ENCODE measurements around the gene CRYGD. TPM values are rescaled to one million over a fixed set of nuclear protein-coding genes. Genes with fewer than 3 reads are reported as not detected.
"Not testable (repeated sequence)": the region's sequence is repeated elsewhere in the genome, so short reads cannot be mapped to it uniquely, and the experiment has no call there.

The CRYGD gene
- polyA plus RNA-seq (2014; cell fraction: cytosol; rRNA removed) = not detected in 2 replicates
- not detected in 2 replicates for polyA plus RNA-seq (2014; cell fraction: nucleus; rRNA removed)

DNA sequence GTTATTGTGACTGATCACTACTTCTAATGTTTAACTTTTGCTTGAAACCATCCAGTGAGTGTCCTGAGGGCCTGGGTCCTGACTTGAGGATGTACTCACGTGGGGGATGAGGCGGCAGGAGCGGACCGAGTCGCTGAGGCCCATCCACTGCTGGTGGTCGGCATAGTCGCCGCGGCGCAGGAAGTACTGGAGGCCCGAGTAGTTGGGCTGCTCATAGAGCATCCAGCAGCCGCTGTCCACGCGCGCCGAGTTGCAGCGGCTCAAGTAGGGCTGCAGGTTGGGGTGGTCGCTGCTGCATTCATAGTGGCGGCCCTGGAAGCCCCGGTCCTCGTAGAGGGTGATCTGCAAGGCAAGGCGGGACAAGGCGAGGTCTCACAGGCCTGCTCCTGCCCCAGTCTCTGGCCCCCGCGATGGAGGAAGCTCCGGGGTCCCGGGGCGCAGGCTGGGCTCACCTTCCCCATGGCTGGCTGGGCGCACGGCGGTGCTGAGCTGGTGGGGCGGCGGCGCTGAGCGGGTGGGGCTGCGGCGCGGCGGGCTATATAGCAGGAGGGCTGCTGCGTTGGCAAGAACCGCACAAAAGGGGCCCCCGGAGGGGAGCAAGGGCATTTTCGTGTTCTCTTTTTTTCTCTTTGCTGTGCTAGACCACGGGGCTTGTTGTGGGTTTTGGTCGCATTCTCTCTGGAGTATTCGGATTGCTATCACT lies at the start of gene CRYGD:
Gene CRYGD (minus strand): TSS at position 512 of the 703 bp plus-strand sequence. CDS start 51 bp downstream, at position 461.
- not testable (repeated sequence) for DNase-seq (ENCODE audit: low spot score)

DNA sequence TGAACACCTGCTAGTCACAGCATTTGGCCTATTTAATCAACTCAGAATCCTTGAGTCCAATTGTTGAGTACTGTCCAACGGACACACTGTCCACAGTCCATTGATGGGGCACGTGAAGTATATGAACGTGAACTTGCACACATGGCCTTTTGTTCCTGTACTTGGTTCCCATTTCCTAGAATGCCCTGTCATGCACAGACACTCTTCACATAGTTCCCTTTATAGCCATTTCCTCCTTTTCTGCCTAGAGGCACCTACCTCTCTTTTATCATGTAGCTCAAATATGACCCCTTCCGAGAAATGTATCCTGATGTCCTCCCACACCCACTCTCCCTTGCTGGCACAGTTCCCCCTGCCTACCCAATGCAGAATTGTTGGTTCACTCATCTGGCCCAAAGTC lies 47.8 kb upstream of the CRYGD start:
- no peak for DNase-seq (ENCODE audit: low spot score)

GRCh38 chr2:208164951-208165755 lies 40.8 kb upstream of the CRYGD start:
- no peak for DNase-seq (ENCODE audit: low spot score)

DNA sequence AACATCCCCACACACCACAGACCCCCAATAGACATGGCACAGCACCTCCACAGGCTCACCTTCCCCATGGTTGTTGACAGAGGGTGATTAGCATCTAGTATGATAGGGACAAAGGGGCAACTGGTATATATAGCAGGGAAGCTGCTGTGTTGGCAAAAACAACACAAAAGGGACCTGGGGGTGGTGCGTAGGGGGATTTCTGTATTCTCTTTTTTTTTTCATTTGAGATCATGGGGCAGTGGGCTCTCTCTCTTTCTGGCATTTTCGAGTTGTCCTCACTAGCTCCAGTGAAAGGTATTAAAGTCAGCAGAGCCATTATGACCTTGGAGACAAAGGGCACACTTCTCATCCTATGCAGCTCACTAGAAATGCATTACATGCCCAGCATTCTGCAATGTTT lies 39.2 kb upstream of the CRYGD start, which contains the start of gene CRYGA:
Gene CRYGA (minus strand): TSS at position 101 of the 400 bp plus-strand sequence. CDS start 33 bp downstream, at position 68.
- no peak for DNase-seq (ENCODE audit: low spot score)

- DNase-seq (ENCODE audit: low spot score) = no peak
Observed at GRCh38 chr2:208156439-208156838, 32.1 kb upstream of the CRYGD start.

DNA sequence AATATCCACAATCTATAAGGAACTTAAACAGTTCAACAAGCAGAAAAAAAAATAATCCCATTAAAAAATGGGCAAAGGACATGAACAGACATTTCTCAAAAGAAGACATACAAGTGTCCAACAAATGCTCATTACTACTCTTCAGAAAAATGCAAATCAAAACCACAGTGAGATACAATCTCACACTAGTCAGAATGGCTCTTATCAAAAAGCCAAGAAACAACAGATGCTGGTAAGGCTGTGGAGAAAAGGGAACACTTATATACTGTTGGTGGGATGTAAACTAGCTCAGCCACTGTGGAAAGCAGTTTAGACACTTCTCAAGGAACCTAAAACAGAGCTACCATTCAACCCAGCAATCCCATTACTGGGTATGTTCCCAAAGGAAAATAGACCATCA lies 28.8 kb upstream of the CRYGD start:
- DNase-seq (ENCODE audit: low spot score) = no peak

DNA sequence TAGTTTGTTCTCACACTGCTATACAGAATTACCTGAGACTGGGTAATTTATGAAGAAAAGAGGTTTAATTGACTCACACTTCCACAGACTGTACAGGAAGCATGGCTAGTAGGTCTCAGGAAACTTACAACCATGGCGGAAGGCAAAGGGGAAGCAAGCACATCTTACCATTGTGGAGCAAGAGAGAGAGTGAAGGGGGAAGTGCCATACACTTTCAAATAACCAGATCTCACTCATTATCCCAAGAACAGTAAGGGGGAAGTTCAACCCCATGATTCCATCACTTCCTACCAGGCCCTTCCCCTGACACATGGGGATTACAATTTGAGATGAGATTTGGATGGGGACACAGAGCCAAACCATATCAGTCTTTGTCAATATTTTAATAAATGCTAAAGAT lies 26.6 kb upstream of the CRYGD start:
- DNase-seq (ENCODE audit: low spot score) = no peak

- DNase-seq (ENCODE audit: low spot score) = no peak
Observed at GRCh38 chr2:208150094-208150493, 25.8 kb upstream of the CRYGD start.

DNA sequence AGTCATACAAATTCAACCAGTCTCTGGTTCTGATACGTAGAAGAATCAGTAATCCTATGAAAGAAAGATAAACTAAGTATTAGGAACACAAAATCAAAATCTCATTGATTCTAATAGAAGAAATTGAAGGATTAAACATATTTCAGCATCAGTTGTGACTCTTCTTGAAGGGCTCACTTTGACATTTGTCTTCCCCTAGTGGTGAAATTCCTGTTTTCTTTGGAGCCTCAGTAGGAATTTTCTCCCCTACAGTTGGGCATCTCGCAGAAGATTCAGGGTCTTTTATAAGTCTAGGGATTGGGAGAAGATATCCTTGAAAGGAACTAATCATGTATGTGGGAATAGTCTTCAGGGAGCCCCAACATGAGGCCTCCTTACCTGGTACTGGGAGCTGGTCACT lies 24.5 kb upstream of the CRYGD start:
- no peak for DNase-seq (ENCODE audit: low spot score)

DNA sequence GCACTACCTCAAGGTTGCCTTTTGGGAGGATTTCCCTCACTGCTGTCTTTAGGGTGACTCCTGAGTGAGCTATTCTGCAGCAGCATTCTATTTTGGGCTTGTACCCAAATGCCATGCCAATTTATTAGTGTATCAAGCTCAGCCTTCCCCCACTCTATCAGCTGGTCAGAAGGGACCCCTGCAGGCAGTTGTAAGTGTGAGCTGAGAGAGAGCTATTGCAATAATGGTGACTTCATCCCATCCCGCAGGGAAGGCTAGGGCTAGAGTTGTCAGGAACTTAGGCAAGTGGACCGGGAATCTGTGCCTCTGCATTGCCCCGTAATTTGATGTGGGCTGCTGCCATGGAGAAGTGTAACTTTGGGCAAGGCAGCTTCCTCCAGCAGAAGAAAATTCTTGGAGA lies 23.4 kb upstream of the CRYGD start:
- no peak for DNase-seq (ENCODE audit: low spot score)

DNA sequence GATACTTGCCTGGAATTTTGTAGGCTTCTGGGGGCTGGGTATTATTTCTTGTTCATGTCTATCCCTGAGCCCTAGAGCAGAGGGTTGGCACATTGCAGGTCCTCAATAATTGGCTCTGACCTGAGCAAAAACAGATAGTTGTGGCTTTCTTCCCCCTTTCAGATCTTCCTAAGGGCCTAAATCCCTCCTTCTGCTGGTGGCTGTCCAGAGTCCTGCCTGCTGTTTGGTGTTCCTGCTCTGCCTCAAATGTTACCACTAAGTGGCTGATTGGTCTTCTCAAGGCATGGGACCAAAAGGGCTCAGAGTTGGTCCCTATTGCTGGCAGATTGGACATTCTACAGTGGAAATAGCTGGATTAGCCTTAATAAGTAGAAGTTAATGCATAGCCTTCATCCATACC lies 22.7 kb upstream of the CRYGD start:
- DNase-seq (ENCODE audit: low spot score) = no peak

DNA sequence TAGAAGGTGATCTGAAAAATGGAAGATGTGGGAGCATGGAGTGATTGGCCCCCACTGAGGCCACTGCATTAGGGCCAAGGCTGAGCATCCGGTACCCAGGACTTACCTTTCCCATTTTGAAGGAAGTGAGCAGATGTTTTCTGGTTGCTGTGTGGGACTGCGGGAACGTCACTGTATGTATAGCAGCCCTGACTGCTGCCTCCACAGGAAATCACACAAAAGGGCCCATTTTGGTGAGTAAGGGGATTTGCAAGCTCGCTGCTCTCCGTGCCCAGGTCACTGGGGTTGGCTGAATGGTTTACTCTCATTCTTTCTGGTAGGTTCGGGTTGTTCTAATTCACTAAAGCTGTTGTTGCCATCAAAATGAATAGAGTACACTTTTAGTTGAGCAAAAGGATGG lies 21.7 kb upstream of the CRYGD start, which contains the start of gene CRYGB:
Gene CRYGB (minus strand): TSS at position 153 of the 400 bp plus-strand sequence. CDS start 38 bp downstream, at position 115.
- no peak for DNase-seq (ENCODE audit: low spot score)

- DNase-seq (ENCODE audit: low spot score) = no peak
Observed at GRCh38 chr2:208142925-208143799, 18.8 kb upstream of the CRYGD start.

DNA sequence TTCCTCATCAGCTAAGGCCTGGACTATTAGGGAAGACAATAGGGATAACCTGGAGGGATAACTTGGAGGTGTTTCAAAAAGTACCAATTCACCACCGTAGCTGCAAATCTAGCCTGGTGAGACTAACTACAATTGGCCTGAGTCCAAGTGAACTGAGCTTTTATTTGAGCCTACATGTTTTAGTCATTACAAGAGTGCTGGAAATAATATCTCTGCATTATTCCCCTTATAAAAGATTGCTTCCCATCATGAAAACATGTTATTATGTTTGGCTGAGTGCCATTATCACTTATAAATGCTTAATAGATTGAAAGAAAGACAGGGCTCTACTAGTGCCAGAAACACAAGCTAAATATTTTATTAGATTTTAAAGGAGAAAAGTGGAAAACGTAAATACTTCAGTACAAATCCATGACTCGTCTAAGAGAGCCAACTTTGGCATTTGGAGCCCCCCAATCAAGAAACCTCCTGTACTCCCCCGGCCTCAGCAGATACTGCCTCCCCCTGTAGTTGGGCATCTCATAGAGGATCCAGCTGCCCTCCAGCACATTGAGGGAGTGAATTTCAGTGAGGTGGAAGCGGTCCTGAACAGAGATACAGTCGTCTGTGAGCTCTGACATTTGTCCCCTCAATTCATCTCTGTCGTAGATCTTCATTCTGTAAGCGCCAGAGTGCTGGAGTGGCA lies 18.1 kb upstream of the CRYGD start:
- no peak for DNase-seq (ENCODE audit: low spot score)

GRCh38 chr2:208139447-208139846 lies 15.1 kb upstream of the CRYGD start:
- DNase-seq (ENCODE audit: low spot score) = no peak

DNA sequence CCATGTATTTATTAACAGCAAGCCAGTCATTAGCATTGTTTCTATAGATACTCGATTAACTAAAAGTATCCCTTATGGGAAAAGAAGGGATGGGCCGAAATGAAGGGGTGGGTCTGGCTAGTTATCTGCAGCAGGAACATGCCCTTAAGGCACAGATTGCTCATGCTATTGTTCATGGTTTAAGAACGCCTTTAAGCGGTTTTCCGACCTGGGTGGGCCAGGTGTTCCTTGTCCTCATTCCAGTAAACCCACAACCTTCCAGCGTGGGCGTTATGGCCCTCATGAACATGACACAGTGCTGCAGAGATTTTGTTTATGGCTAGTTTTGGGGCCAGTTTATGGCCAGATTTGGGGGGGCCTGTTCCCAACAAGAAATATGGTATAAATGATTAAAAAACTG lies 14.0 kb upstream of the CRYGD start:
- not testable (repeated sequence) for DNase-seq (ENCODE audit: low spot score)

GRCh38 chr2:208136716-208137094 lies 12.4 kb upstream of the CRYGD start:
- DNase-seq (ENCODE audit: low spot score) = no peak

GRCh38 chr2:208135794-208136715 lies 11.7 kb upstream of the CRYGD start:
- no peak for DNase-seq (ENCODE audit: low spot score)

DNA sequence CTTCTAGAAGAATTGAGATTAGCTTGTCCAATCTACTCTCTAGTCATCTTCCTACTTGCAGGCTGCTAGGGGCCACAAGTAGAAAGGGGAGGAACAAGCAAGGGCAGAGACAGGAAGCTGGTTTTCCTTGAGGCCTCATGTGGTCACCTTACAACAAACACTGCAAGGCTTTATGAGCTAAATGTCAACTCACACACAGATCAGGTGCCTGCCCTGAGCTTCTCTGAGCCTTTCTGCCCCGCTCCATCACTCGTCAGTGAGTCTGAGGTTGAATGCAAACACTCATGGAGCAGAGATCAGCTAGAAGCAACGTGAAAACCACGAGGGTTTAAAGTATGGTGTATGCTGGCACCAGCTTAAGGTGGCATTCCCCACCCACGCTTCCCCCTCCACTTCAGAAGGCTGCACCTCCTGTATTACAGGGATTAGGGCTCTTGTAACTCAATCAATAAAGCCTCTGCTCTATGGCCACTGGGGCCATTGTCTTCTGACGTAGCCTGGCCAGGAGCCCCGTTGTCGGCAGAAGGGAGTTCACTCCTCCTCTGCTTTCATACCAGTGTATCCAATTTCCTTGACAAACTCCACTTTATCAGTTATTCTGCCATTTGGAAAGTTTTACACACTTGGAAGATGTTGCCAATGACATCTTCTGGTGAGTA lies 10.7 kb upstream of the CRYGD start:
- DNase-seq (ENCODE audit: low spot score) = no peak

Measured in SK-N-DZ (cell line).